Mesenteric fat pad (tissue), 1 donor: ENCODE results near the gene GCAT. TPM values are rescaled to one million over a fixed set of nuclear protein-coding genes. Genes with fewer than 3 reads are reported as not detected.

ENCODE experiments used
- DNase-seq: peaks from one replicate; pipeline ENCODE4 v3.0.0-alpha.2; 2020; ENCODE audit warnings: low spot score
- total RNA-seq: library from RNA; stranded (reverse); fragmentation: NEBNext Ultra II Directional; extraction: Animal tissue kit (Norgen Biotek cat#: 25700); gene quantifications from one replicate; pipeline ENCODE4 v1.2.1, GENCODE V29; 2021
- donor health status: DM: yes; HTN: yes; CAD: no.

The GCAT gene
- total RNA-seq, 1 donor from 2014 or later: 4.3 TPM

- DNase-seq: no peak
Measured at GRCh38 chr22:37806409-37807333, 1.1 kb upstream of the GCAT start.

- DNase-seq: no peak
Measured at GRCh38 chr22:37808294-37808657, 542 bp downstream of the GCAT start.

GRCh38 chr22:37809672-37810333 is 2.1 kb downstream of the GCAT start:
- no peak for DNase-seq

- DNase-seq: no peak
Measured at GRCh38 chr22:37811867-37812266, 4.1 kb downstream of the GCAT start.

GRCh38 chr22:37812869-37813678 is 5.3 kb downstream of the GCAT start:
- DNase-seq: no peak

- DNase-seq: no peak
Measured at GRCh38 chr22:37815593-37815992, 7.9 kb downstream of the GCAT start.

- DNase-seq: no peak
Measured at GRCh38 chr22:37816543-37817180, 8.9 kb downstream of the GCAT start.

- peak; percentile 92 for DNase-seq
Measured at GRCh38 chr22:37817705-37818408, 10.1 kb downstream of the GCAT start.

GRCh38 chr22:37818409-37819104 is 10.8 kb downstream of the GCAT start:
- DNase-seq: peak; percentile 92

GRCh38 chr22:37819105-37819433 is 11.3 kb downstream of the GCAT start:
- DNase-seq: no peak

- no peak for DNase-seq
Measured at GRCh38 chr22:37820350-37820749, 12.6 kb downstream of the GCAT start.

- no peak for DNase-seq
Measured at GRCh38 chr22:37822079-37822833, 14.5 kb downstream of the GCAT start.

- DNase-seq: no peak
Measured at GRCh38 chr22:37823134-37823985, 15.6 kb downstream of the GCAT start, which contains the start of gene GALR3. Gene GALR3 (plus strand): TSS chr22:37823382. CDS start chr22:37823407, 25 bp downstream.

GRCh38 chr22:37824674-37825641 is 17.2 kb downstream of the GCAT start:
- DNase-seq: no peak

- DNase-seq: no peak
Measured at GRCh38 chr22:37827056-37827455, 19.3 kb downstream of the GCAT start.

GRCh38 chr22:37830093-37830842 is 22.5 kb downstream of the GCAT start:
- DNase-seq: no peak
